Activated CD4-positive, CD25-positive, alpha-beta regulatory T cell treated with anti-CD3 and anti-CD28 coated beads, Interleukin-2, amount 50 U/mL, for 24 hours (primary cell): ENCODE data around the gene NUDT13.
"Not testable (repeated sequence)": the region's sequence is repeated elsewhere in the genome, so short reads cannot be mapped to it uniquely, and the experiment has no call there.

Experiments
- ATAC-seq, 2 donors: fragments of 150-1000 bp; cut with Tn5 transposase; one replicate each; pipeline ENCODE4 v1.10.0; 2021; ENCODE audit warnings: mild to moderate bottlenecking in 1 of 2, moderate library complexity in 1 of 2

NUDT13 gene

DNA sequence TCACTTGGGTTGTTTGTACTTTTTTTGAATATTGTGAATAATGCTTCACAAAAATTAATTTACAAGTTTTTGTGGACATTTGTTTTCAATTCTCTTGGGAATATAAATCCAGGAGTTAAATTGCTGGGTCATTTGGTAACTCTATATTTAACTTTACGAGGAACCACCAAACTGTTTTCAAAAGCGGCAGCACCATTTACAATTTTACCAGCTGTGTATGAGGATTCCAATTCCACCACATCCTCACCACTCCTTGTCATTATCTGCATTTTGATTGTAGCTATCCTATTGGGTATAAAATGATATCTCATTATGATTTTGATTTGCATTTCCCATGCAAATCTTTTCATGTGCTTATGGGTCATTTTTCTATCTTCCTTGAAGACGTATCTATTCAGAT is 4.0 kb upstream of the NUDT13 start:
- ATAC-seq, result no peak

DNA sequence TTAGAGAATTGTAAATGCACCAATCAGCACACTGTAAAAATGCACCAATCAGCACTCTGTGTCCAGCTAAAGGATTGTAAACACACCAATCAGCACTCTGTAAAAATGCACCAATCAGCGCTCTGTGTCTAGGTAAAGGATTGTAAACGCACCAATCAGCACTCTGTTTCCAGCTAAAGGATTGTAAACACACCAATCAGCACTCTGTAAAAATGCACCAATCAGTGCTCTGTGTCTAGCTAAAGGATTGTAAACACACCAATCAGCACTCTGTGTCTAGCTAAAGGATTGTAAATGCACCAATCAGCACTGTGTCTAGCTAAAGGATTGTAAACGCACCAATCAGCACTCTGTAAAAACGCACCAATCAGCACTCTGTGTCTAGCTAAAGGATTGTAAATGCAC is 1.0 kb upstream of the NUDT13 start:
- not testable (repeated sequence) for ATAC-seq

DNA sequence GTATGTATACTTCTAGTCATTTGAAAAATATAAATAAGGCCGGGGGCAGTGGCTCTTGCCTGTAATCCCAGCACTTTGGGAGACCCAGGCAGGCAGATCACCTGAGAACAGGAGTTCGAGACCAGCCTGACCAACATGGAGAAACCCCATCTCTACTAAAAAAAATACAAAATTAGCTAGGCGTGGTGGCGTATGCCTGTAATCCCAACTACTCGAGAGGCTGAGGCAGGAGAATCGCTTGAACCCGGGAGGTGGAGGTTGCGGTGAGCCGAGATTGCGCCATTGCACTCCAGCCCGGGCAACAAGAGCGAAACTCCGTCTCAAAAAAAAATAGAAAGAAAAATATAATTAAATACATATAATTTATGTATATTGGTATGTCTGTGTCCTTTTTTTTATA is 1.8 kb downstream of the NUDT13 start:
- ATAC-seq, result not testable (repeated sequence)

DNA sequence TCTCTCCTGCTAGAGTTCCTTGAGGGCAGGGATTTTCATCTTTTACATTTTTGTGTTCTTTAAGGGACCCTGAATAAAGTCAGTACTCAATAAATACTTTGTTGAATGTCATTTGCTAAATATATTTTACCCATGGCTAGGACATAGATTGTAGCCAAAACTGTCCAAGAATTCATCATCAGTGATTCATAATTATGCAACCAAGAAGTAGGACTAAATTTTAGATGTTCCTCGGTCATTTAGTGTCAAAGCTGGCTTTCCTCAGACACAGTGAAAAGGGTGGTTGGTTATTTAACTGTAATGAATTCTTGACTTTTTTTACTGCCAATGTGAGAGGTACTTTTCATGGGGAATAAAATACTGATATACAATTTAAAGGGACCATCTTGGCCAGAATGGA is 3.3 kb downstream of the NUDT13 start:
- ATAC-seq, result no peak

DNA sequence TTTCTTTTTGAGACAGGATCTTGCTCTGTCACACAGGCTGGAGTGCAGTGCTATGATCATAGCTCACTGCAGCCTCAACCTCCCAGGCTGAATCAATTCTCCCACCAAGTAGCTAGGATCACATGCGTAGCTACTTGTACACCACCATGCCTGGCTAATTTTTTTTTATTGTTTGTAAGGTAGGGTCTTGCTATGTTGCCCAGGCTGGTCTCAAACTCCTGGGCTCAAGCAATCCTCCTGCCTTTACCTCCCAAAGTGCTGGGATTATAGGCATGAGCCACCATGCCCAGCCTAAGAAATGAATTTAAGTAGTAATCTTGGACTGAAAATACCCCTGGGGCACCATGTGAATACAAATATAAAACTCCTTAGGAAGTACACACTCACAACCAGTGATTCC is 5.8 kb downstream of the NUDT13 start:
- no peak for ATAC-seq

DNA sequence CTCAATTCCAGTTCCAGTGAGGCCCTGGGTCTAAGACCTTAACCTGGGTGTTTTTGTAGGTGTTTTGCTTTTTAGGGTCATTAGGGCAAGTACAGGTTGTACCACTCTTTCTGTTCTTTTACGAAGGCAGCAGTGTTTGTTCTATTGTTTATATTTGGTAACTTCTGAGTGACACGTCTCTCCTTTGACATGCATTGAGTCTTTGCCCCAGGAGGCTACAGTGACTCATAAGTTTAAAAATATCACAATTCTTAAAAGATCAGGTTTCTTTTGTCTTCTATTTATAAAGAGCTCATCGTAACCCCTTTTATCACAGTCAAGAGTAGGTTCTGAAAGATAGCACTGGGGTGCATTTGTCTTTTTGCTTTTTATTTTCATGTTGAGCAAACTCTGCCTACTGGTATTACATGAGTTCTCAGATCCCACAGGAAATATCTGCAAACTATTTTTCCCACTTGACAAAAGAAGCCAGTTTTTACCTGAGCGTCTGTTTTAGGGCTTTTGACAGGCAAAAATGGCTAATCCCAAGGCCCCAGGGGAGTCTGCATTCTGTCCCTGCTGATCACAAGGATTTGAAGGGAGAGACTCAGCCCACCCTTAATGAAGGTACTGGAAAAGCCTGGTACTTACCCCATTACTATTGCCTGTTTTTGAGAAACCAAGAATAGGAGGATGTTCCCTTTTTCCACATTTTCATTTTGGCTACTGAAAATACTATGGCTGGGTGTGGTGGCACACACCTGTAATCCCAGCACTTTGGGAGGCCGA is 7.9 kb downstream of the NUDT13 start:
- ATAC-seq, result peak; percentile 48 to 64

DNA sequence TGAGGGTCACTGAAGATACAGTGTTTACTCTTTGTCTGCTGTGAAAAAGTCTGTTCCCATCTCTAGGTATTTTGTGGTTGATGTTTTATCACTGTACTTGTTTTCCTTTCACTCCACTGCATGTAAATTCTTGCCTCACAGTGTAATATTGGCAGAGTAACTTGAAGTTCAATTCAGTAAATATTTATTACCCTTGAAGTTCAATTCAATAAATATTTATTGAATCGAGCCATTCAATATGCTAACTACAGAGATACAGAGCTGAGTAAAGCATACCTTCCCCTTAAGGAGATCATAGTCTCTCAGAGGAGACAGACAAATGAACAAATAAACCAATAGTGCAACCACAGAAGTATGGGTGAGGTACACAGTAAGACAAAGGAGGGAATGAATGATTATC is 9.2 kb downstream of the NUDT13 start:
- no peak for ATAC-seq

DNA sequence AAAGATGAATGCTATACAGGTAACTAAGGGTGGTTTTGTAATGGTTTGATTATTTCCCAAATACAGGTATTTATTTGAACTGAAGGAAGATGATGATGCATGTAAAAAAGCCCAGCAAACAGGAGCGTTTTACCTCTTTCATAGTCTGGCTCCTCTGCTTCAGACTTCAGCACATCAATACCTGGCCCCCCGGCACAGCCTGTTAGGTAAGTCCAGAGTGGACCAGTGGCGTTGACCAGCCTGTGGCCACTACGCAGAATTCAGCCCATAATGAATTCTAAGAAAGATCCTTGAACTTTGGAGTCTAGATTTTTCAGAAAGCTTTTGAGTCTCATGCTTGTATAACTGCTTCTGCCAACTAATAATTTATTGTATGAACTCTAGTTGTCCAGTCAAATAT is 9.7 kb downstream of the NUDT13 start:
- no peak for ATAC-seq

DNA sequence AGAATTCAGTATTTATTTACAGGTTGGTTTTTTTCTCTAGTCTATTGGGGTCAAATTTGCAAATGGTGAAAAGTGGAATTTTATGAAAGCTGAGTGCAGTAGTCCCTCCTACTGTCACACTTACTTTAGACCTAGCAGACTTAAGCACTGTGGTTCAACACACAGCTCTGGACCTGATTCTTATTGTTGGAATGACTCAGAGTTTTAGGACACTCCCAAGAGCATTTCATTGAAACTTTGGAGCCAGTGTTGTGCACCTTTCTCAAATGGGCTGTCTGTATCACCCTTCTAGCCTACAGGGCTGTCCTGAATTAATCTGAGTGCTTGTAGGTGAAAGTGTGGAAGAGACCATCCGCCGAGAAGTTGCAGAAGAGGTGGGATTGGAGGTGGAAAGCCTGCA is 16.1 kb downstream of the NUDT13 start:
- ATAC-seq, result no peak

DNA sequence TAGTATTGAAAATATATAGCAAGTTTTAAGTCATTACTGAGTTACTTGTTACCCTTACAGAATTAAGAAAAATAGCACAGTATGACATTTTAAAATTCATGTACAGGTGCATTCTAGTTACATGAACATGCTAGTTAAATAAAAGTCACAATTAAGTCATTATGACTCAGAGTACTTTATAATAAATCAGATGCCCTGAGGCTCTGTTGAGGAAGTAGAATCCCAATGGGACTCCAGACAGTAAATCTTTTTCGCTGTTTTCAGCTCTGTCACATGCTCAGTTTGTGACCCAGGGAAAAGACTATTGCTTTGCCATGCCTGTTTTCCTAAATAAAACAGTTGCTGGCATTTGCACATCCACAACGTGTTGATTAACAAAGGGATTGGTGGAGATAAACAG is 21.0 kb downstream of the NUDT13 start:
- no peak for ATAC-seq

DNA sequence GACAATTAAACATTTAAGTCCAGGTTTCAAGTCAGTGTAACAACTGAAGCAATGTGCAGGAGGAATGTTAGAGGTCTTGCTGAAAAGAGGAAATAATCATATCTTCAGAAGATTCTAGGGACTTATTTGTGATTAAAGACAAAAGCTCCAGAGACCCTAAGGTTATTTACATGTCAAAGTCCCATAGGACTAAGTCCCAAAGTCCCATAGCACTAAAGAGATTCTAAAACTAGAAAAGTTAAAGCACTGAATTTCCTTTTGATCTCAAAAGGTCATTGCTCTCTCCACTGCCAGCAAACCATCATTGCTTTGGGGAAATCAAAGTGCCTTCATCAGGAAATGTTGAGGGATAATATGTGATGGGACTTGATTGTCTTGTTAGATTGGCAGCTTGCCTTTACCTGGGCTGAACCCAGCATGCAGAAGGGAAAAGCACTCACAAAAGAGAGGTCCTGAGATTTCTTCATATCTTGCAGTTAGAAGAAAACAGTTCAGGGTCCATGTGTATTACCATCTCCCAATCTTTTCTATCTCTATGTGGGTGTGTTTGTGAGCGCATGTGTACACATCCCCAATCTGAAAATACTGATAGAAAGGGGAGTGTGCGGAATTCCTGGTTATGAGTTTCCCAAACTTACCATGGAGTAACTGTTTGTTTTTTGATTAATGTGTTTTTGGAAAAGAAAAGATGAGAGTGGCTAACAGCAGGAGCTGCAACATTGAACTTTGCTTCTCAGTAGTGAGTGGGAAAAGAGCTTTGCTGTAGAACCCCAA is 21.8 kb downstream of the NUDT13 start:
- ATAC-seq, result no peak

DNA sequence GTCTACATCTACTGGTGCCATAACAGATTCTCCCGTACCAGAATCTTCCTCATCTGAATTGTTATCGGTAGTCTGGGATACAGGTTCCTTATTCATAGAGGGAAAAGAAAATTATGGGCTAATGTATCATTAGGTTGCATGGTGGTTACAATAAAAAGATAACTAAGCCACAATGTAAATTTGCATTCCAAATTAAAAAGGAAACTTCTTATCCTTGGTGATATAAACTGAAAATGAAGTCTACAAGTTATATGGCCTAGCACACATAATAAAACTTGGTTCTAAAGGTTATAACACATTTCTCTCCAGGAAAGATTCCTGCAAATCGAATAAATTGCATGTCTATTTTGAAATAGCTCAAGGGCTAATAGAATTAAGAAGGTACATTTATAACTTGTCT is 24.5 kb downstream of the NUDT13 start:
- no peak for ATAC-seq

DNA sequence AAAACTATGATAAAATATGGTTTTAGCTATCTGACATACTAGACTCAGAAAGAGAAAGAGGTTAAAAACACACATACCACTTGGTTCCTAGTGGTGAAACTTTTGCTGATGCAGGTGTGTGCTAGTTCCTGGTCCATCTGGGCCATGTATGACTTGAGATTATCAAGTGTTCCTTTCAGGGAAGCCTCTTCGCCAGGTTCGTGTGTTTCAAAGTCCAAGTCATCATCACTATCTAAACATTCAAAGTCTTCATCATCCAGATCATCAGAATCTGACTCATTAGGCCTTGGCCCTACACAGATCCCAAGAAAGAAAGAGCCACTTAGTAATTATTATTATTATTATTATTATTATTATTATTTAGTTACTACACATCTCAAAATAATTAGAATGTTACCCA is 26.4 kb downstream of the NUDT13 start:
- ATAC-seq, result no peak

DNA sequence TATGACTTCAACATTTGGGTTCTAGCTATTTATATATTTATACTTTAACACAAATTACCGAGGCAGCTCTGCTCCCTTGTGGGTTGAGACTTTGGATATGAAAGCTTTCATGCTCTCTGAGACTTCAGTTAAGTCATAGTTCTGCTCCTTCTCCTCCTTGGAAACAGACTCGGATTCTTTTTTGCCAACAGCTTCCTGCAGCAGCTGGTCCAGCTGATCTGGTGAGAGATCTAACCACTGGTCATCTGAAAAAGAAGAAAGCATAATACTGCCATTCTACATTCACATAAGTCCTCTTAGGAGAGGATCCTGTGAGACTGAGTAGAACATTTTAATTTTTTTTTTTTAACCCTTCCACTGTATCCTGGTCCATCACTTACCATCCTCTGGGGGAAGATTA is 29.0 kb downstream of the NUDT13 start:
- no peak for ATAC-seq

DNA sequence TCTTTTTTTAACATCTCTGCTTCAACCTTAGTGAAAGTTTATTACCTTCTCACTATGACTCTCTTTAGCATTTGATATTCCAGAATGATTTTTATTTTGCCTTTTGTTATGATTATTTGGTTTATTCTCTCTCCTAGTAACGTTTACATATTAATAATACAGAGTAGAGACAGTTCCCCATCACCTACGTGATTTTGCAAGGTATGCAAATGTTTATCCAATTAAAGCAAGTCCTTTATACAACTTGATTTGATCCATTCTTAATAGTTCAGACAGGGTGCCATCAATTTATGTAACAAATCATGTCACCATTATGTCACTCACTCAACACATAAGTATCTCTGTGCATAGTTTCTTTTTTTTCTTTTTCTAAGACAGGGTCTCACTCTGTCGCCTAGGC is 31.3 kb downstream of the NUDT13 start:
- no peak for ATAC-seq

DNA sequence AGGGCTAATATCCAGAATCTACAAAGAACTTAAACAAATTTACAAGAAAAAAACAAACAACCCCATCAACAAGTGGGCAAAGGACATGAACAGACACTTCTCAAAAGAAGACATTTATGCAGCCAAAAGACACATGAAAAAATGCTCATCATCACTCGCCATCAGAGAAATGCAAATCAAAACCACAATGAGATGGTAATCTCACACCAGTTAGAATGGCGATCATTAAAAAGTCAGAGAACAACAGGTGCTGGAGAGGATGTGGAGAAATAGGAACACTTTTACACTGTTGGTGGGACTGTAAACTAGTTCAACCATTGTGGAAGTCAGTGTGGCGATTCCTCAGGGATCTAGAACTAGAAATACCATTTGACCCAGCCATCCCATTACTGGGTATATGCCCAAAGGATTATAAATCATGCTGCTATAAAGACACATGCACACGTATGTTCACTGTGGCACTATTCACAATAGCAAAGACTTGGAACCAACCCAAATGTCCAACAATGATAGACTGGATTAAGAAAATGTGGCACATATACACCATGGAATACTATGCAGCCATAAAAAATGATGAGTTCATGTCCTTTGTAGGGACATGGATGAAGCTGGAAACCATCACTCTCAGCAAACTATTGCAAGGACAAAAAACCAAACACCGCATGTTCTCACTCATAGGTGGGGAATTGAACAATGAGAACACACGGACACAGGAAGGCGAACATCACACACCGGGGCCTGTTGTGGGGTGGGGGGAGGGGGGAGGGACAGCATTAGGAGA is 40.6 kb downstream of the NUDT13 start:
- ATAC-seq, result not testable (repeated sequence)

DNA sequence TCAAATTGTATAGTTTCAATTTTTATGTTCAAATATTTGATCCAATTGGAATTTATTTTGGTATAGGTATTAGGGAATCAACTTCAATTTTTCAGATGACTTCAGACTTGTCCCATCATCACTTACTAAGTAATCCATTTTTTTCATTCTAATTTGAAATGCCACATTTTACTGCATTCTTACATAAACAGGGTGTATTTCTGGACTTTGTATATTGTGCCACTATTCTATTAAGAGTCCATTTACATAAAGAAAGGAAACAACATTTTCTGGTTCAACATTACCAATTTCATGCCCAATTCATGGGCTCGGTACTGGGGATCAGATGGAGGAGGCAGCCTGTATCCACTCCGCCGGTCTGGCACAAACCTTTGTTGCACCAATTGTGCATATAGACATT is 41.8 kb downstream of the NUDT13 start:
- ATAC-seq, result no peak

DNA sequence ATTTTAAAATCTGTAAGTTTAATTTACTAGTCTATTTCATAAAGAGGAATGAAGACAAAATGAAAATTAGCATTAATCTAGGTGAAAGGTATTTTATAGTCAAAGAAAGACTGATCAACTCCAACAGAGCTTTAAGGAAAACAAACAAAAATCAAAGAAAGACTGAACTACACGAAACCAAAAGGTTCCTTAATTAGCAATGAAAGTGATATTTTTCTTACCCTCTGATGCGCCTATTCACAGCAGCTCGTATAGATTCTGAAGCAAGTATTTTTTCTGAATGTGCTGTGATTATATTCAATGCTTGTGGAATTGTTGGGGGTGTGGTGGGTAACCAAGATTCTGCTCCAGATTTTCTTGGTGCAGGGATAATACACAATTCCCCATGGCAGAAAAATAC is 45.8 kb downstream of the NUDT13 start:
- no peak for ATAC-seq

DNA sequence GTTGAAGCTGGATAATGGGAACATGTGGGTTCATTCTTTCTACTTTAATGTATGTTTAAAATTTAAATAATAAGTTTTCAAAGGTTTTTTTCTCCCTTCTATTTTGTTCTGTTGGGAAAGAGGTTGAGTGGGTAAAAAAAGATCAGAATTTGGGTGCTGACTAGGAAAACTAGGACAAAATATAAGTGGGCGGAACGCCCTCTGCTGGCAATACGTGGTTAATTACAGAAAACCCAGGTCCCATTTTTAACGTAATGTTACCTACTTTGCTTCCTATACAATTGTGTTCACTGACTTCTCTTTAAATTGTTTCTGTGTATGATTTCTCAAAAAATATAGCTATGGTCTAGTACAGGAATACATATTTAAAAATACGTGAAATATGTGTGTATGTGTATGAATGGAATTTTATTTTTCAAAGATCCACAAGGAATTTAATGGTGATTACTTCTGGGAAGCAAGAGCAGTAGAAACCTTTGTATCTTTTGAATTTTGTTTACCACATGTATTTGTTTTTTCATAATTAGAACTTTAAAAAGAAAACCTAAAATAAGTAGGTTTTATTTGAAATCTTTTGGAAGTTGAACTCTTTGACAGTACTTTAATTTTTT is 48.9 kb downstream of the NUDT13 start:
- no peak for ATAC-seq

DNA sequence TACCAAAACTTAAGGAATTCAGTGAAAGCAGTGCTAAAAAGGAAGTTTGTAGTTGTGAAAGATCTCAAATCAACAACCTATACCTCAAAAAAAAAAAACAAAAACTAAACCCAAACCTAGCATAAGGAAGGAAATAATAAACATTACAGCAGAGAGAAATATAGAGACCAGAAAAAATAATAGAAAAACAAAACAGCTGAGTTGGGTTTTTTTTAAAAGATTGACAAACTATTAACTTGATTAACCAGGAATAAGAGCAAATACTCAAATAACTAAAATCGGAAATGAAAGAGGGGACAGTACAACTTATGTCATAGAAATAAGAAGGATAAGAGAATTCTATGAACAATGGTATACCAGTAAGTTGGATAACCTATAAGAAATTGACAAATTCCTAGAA is 50.8 kb downstream of the NUDT13 start:
- ATAC-seq, result no peak

DNA sequence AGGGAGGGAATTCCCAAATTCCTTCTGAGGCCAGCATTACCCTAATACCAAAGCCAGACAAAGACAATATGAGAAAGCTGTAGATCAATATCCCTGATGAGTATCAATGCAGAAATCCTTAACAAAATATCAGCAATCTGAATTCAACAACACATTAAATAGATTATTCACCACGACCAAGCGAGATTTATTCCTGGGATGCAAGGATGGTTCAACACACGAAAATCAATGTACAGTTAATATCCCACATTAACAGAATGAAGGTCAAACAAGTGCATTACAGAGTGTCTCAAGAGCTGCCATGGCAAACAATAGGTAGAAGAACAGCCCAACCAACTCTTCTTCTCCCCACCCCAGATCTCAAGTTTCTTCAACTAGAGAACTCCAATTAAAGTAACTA is 51.4 kb downstream of the NUDT13 start:
- ATAC-seq, result no peak

DNA sequence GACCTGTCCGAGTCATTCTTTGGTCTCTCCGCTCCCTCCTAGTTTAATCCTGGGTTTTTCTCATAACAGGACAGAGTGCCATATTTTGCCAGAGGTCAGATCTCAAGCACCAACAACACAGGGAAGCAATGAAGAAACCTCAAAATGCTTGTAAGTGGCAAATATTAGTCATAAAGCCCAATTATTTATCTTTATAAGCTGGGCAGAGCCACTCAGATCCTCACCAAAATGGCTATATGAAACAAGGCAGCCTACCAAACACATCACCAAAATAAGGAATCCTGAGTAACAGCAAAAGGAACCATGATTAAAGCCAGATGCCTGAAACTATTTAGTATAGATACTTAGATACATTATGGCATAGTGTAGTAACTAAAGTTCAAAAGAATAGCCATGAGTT is 52.8 kb downstream of the NUDT13 start:
- no peak for ATAC-seq

DNA sequence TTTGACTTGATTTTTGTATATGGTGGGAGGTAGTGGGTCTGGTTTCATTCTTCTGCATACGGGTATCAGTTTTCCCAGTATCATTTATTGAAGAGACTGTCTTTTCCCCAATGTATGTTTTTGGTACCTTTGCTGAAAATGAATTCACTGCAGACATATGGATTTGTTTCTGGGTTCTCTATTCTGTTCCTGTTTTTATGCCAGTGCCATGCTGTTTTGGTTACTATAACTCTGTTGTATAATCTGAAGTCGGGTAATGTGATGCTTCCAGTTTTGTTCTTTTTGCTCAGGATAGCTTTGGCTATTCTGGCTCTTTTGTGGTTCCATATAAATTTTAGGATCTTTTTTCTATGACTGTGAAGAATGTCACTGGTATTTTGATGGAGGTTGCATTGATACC is 56.7 kb downstream of the NUDT13 start:
- no peak for ATAC-seq
